Smooth muscle cell (in vitro differentiated cells): ENCODE data around the gene DHX16. TPM values are rescaled to one million over a fixed set of nuclear protein-coding genes. Genes with fewer than 3 reads are reported as not detected.

Source experiments
- DNase-seq: peaks from one replicate; lab custom pipeline; 2025; ENCODE audit not compliant: unreplicated experiment; lab: John Stamatoyannopoulos, UW
- H2AFZ ChIP-seq: fragments of 200-600 bp; sonication (generic); 2 replicates; pipeline ENCODE4 v1.6.0; 2016; ENCODE audit warnings: antibody characterized with exemption, low read depth, mild to moderate bottlenecking
- H3F3A ChIP-seq: fragments of 200-600 bp; sonication (generic); 2 replicates; pipeline ENCODE4 v1.6.0; 2017; ENCODE audit warnings: antibody characterized with exemption, low read depth
- H3K27ac ChIP-seq: fragments of 200-600 bp; sonication (generic); 2 replicates; pipeline ENCODE4 v1.5.1; 2016; ENCODE audit warnings: low read depth, mild to moderate bottlenecking
- H3K27me3 ChIP-seq: fragments of 200-600 bp; sonication (generic); 2 replicates; pipeline ENCODE4 v1.6.1; 2016; ENCODE audit warnings: low read depth, mild to moderate bottlenecking
- H3K36me3 ChIP-seq: fragments of 200-600 bp; sonication (generic); 2 replicates; pipeline ENCODE4 v1.5.1; 2016; ENCODE audit warnings: low read depth
- H3K4me1 ChIP-seq: fragments of 200-600 bp; sonication (generic); 2 replicates; pipeline ENCODE4 v1.5.1; 2016; ENCODE audit warnings: low read depth
- H3K4me2 ChIP-seq: fragments of 200-600 bp; sonication (generic); 2 replicates; pipeline ENCODE4 v1.6.0; 2016; ENCODE audit warnings: mild to moderate bottlenecking
- H3K4me3 ChIP-seq: fragments of 200-600 bp; sonication (generic); 2 replicates; pipeline ENCODE4 v1.5.1; 2016; ENCODE audit warnings: mild to moderate bottlenecking
- H3K79me2 ChIP-seq: fragments of 200-600 bp; sonication (generic); 2 replicates; pipeline ENCODE4 v1.6.0; 2016; ENCODE audit warnings: low read depth, mild to moderate bottlenecking
- H3K9ac ChIP-seq: fragments of 200-600 bp; sonication (generic); 2 replicates; pipeline ENCODE4 v1.6.0; 2016; ENCODE audit warnings: low read depth
- H3K9me3 ChIP-seq: fragments of 200-600 bp; sonication (generic); replicated peaks from 2 replicates; pipeline ENCODE4 v1.5.1; 2016; ENCODE audit warnings: low read depth
- H4K20me1 ChIP-seq: fragments of 200-600 bp; sonication (generic); 2 replicates; pipeline ENCODE4 v1.6.0; 2016; ENCODE audit warnings: low read depth
- WGBS: methylation state at CpG from one replicate; pipeline ENCODE4 v1.1.7; 2016; ENCODE audit warnings: low lambda C conversion rate; 5-methylcytosine and 5-hydroxymethylcytosine counted together
- polyA plus RNA-seq: library from polyadenylated mRNA; unstranded; fragments of >200 nt; fragmentation: Nextera tagmentation; extraction: Ambion mirVana; gene quantifications from 2 replicates; pipeline ENCODE4 v1.2.1, GENCODE V29; 2016
- total RNA-seq: library from RNA; depleted of rRNA; stranded (reverse); fragments of >200 nt; gene quantifications from 2 replicates; pipeline ENCODE4 v1.2.3, GENCODE V29; 2014
- TF ChIP-seq, protein P1 (sequence below): fragments of 200-600 bp; sonication (generic); IDR thresholded peaks from 2 replicates; pipeline ENCODE4 v1.5.1; 2017; ENCODE audit warnings: borderline replicate concordance, mild to moderate bottlenecking, antibody characterized with exemption; ENCODE audit not compliant: insufficient read depth, poor library complexity, severe bottlenecking

Gene DHX16
- total and polyA plus RNA-seq, 2 experiments from 2014 or later, result 12.4 to 23.5 TPM

DNA sequence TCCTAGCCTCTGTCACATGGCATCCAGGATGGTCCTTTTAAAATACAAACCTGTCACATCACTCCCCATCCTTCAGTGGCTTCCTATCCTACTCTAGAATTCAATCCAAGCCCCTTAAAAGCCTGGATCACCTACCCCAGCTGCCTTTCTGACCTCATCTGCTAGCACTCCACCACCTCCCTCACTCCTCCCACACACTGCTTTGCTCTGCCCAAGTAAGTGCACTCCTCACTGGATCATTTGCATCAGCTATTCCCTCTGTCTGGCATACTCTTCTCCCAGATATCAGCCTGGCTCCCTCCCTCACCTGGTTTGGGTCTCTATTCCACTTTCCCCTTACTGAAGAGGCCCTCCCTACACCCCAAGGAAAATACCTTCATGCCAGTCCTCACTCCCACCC lies 15.4 kb downstream of the DHX16 start:
- Histone ChIP-seq H3K4me1 (no peaks in the 10 kb centered on the region), H3K4me3 (no peak overlapping the region), H3K9ac (no peak overlapping the region), H3K27me3 (no peaks in the 10 kb centered on the region), H3K79me2 (no peaks in the 10 kb centered on the region), H3K36me3 (peaks cover 3% of the 10 kb centered on the region), H2AFZ (no peak overlapping the region), H3K27ac (no peak overlapping the region), H3K9me3 (no peaks in the 10 kb centered on the region), H4K20me1 (no peaks in the 10 kb centered on the region), H3F3A (no peaks in the 10 kb centered on the region), H3K4me2 (no peak overlapping the region)
- TF ChIP-seq, protein P1, sequence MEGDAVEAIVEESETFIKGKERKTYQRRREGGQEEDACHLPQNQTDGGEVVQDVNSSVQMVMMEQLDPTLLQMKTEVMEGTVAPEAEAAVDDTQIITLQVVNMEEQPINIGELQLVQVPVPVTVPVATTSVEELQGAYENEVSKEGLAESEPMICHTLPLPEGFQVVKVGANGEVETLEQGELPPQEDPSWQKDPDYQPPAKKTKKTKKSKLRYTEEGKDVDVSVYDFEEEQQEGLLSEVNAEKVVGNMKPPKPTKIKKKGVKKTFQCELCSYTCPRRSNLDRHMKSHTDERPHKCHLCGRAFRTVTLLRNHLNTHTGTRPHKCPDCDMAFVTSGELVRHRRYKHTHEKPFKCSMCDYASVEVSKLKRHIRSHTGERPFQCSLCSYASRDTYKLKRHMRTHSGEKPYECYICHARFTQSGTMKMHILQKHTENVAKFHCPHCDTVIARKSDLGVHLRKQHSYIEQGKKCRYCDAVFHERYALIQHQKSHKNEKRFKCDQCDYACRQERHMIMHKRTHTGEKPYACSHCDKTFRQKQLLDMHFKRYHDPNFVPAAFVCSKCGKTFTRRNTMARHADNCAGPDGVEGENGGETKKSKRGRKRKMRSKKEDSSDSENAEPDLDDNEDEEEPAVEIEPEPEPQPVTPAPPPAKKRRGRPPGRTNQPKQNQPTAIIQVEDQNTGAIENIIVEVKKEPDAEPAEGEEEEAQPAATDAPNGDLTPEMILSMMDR, result no peak
- no peak for DNase-seq

DNA sequence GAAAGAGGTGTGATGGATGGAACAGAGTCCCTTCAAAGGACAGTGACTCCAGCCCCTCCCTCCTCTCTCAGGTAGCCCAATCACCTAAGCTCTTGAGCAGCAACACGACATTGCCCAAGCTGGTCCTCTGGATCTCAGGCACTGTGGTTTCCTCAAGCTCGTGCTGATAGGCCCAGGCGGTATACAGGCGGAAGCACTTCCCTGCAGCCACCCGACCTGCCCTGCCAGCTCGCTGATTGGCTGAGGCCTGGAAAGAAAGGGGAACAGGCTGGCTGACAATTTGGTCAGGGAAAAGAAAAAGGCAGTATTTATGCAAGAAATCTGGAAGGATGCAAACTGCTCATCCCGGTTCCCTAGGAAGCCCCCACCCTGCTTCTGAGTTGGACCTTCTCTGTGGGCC lies 16.3 kb downstream of the DHX16 start:
- Histone ChIP-seq H3K9me3 (no peaks in the 10 kb centered on the region), H3K27me3 (no peaks in the 10 kb centered on the region), H3K9ac (no peak overlapping the region), H3K36me3 (peaks cover 7% of the 10 kb centered on the region), H2AFZ (no peak overlapping the region), H3K79me2 (no peaks in the 10 kb centered on the region), H3K4me2 (no peak overlapping the region), H4K20me1 (no peaks in the 10 kb centered on the region), H3K4me1 (no peaks in the 10 kb centered on the region), H3K27ac (no peak overlapping the region), H3F3A (no peaks in the 10 kb centered on the region), H3K4me3 (no peak overlapping the region)
- no peak for DNase-seq
- 93% methylated on average over 7 of the region's 7 CpGs for WGBS
- TF ChIP-seq, protein P1, result no peak

- 98% methylated on average over 3 of the region's 3 CpGs for WGBS
- Histone ChIP-seq H3K9ac (no peak overlapping the region), H3K79me2 (no peaks in the 10 kb centered on the region), H3F3A (no peaks in the 10 kb centered on the region), H3K9me3 (no peaks in the 10 kb centered on the region), H3K4me2 (no peak overlapping the region), H3K36me3 (peaks cover 7% of the 10 kb centered on the region), H2AFZ (no peak overlapping the region), H3K4me3 (no peak overlapping the region), H4K20me1 (no peaks in the 10 kb centered on the region), H3K27ac (no peak overlapping the region), H3K4me1 (no peaks in the 10 kb centered on the region), H3K27me3 (no peaks in the 10 kb centered on the region)
- no peak for DNase-seq
- TF ChIP-seq, protein P1, result no peak
These were observed 17.1 kb downstream of the DHX16 start for GRCh38 chr6:30655743-30656094.

DNA sequence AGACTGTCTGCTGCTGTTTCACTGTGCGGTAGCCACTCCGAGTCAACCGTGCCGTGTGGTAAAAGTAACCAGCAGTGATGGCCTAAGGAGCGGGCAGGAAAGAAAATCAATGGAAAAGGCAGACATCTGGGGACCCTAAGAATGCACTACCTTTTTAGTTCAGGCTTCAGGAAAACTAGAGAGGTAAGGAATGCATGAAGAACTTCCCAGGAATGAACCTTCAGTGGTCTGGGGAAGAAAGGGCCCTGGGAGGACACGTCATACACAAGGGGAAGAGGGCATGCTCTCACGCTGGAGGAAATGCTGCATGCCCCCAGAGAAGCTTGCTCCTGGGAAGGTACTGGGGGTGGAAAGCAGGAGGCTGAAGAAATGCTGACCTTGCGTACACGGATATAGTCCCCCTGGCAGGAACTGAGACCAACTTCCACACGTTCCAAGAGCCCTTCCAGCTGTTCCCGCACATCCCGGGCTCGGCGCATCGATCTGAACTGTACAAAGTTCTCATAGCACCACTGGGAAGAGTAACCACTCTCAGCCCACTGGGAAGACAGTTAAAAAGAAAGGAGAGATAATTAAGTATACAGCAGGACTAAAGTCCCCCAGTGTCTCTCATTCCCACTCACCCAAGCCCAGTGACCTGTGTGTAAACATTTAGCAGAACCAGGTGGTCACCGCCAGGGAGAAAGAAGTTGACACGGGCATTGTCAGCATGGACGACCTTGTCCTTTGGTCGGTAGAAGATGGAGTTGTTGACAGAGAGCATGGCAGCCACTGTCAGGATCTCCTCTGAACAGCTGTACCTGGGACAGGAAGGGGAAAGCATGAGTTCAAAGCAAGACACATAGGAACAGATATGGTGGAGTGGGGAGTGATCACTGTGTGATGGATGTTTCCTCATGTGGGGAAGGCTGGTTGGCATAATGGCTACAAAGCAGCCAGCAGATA lies 17.7 kb downstream of the DHX16 start:
- TF ChIP-seq, protein P1, result no peak
- no peak overlapping the region for H3K27ac ChIP-seq
- no peak overlapping the region for H3K4me3 ChIP-seq

More for the DNA sequence above, 17.7 kb downstream of the DHX16 start:
- H3F3A ChIP-seq, result no peaks in the 10 kb centered on the region
- H4K20me1 ChIP-seq, result no peaks in the 10 kb centered on the region
- WGBS, result 98% methylated on average over 19 of the region's 19 CpGs
- no peak overlapping the region for H3K4me2 ChIP-seq
- peaks cover 7% of the 10 kb centered on the region for H3K36me3 ChIP-seq
- no peak overlapping the region for H2AFZ ChIP-seq
- no peak for DNase-seq
- H3K9ac ChIP-seq, result no peak overlapping the region
- no peaks in the 10 kb centered on the region for H3K27me3 ChIP-seq
- H3K79me2 ChIP-seq, result no peaks in the 10 kb centered on the region
- no peaks in the 10 kb centered on the region for H3K9me3 ChIP-seq
- H3K4me1 ChIP-seq, result no peaks in the 10 kb centered on the region
